Measurements from ENCODE around the gene RTL10. TPM values are rescaled to one million over a fixed set of nuclear protein-coding genes. Genes with fewer than 3 reads are reported as not detected.

The RTL10 gene
- total RNA-seq: 15.7 and 23.8 TPM in 2 replicates

GRCh38 chr22:19854778-19855503, at the start of gene RTL10, which contains the start of gene GNB1L:
TSS of gene RTL10 (minus strand) at chr22:19854874. CDS start at chr22:19852261, 2,613 bp downstream.
TSS of gene GNB1L (minus strand) at chr22:19854874. CDS start at chr22:19821355, 33,519 bp downstream.

Other genes with a start within 250 kb of the RTL10 start
- 6.4 and 11.3 TPM in 2 replicates for gene SEPTIN5, start 140.4 kb downstream of the RTL10 start, total RNA-seq
- gene GP1BB, start 131.3 kb downstream of the RTL10 start, total RNA-seq: 1.8 and 2.4 TPM in 2 replicates
- not detected in 2 replicates for gene TBX1, start 94.1 kb downstream of the RTL10 start, total RNA-seq
- gene GNB1L, start within 50 bp of the RTL10 start, total RNA-seq: 11.2 and 16.8 TPM in 2 replicates
- 317 and 372 TPM in 2 replicates for gene COMT, start 86.9 kb upstream of the RTL10 start, total RNA-seq
- gene TXNRD2, start 86.9 kb upstream of the RTL10 start, total RNA-seq: 24.2 and 47.3 TPM in 2 replicates
- 26.7 and 38.0 TPM in 2 replicates for gene ARVCF, start 161.9 kb upstream of the RTL10 start, total RNA-seq
- gene TANGO2, start 166.2 kb upstream of the RTL10 start, total RNA-seq: 21.8 and 23.6 TPM in 2 replicates
- gene DGCR8, start 225.4 kb upstream of the RTL10 start, total RNA-seq: 18.1 and 20.2 TPM in 2 replicates

All from mesangial cell (primary cell).